ENCODE results near the gene SPAG16.

SPAG16 gene

GRCh38 chr2:214076527-214076926 lies 792.3 kb downstream of the SPAG16 start:
- no peak for DNase-seq
- H3K4me3 ChIP-seq (ENCODE audit: low read depth, low read length), result no peak overlapping the region
- no peaks in the 10 kb centered on the region for H3K9me3 ChIP-seq (ENCODE audit: severe bottlenecking)
- H3K27ac ChIP-seq, result no peak overlapping the region
- no peaks in the 10 kb centered on the region for H3K27me3 ChIP-seq (ENCODE audit: insufficient read depth, low read depth, severe bottlenecking)
- no peaks in the 10 kb centered on the region for H3K36me3 ChIP-seq
- TF ChIP-seq CTCF (IDR thresholded peaks at IDR 0.05; ENCODE audit: low read depth, low read length), result no peak

- H3K9me3 ChIP-seq (ENCODE audit: severe bottlenecking), result no peaks in the 10 kb centered on the region
- no peak for TF ChIP-seq CTCF (IDR thresholded peaks at IDR 0.05; ENCODE audit: low read depth, low read length)
- H3K4me3 ChIP-seq (ENCODE audit: low read depth, low read length), result no peak overlapping the region
- DNase-seq, result no peak
- H3K27me3 ChIP-seq (ENCODE audit: insufficient read depth, low read depth, severe bottlenecking), result no peaks in the 10 kb centered on the region
- no peak overlapping the region for H3K27ac ChIP-seq
- no peaks in the 10 kb centered on the region for H3K36me3 ChIP-seq
Measured at GRCh38 chr2:214077727-214078126, 793.5 kb downstream of the SPAG16 start.

GRCh38 chr2:214079032-214079431 lies 794.8 kb downstream of the SPAG16 start:
- TF ChIP-seq CTCF (IDR thresholded peaks at IDR 0.05; ENCODE audit: low read depth, low read length), result no peak
- no peaks in the 10 kb centered on the region for H3K36me3 ChIP-seq
- DNase-seq, result no peak
- H3K9me3 ChIP-seq (ENCODE audit: severe bottlenecking), result no peaks in the 10 kb centered on the region
- H3K4me3 ChIP-seq (ENCODE audit: low read depth, low read length), result no peak overlapping the region
- H3K27me3 ChIP-seq (ENCODE audit: insufficient read depth, low read depth, severe bottlenecking), result no peaks in the 10 kb centered on the region
- no peak overlapping the region for H3K27ac ChIP-seq

GRCh38 chr2:214088536-214088935 lies 804.3 kb downstream of the SPAG16 start:
- no peak for TF ChIP-seq CTCF (IDR thresholded peaks at IDR 0.05; ENCODE audit: low read depth, low read length)
- H3K27ac ChIP-seq, result no peak overlapping the region

GRCh38 chr2:214096208-214096715 lies 812.0 kb downstream of the SPAG16 start:
- TF ChIP-seq CTCF (IDR thresholded peaks at IDR 0.05; ENCODE audit: low read depth, low read length), result no peak
- no peaks in the 10 kb centered on the region for H3K36me3 ChIP-seq
- H3K27me3 ChIP-seq (ENCODE audit: insufficient read depth, low read depth, severe bottlenecking), result no peaks in the 10 kb centered on the region
- H3K4me3 ChIP-seq (ENCODE audit: low read depth, low read length), result no peak overlapping the region
- no peaks in the 10 kb centered on the region for H3K9me3 ChIP-seq (ENCODE audit: severe bottlenecking)
- H3K27ac ChIP-seq, result no peak overlapping the region
- DNase-seq, result no peak

More at GRCh38 chr2:214088536-214088935, 804.3 kb downstream of the SPAG16 start:
- H3K36me3 ChIP-seq, result no peaks in the 10 kb centered on the region
- no peaks in the 10 kb centered on the region for H3K27me3 ChIP-seq (ENCODE audit: insufficient read depth, low read depth, severe bottlenecking)
- no peak overlapping the region for H3K4me3 ChIP-seq (ENCODE audit: low read depth, low read length)
- H3K9me3 ChIP-seq (ENCODE audit: severe bottlenecking), result no peaks in the 10 kb centered on the region
- DNase-seq, result no peak

- no peak for TF ChIP-seq CTCF (IDR thresholded peaks at IDR 0.05; ENCODE audit: low read depth, low read length)
- Histone ChIP-seq H3K9me3 (ENCODE audit: severe bottlenecking) (no peaks in the 10 kb centered on the region), H3K27ac (no peak overlapping the region), H3K4me3 (ENCODE audit: low read depth, low read length) (no peak overlapping the region), H3K36me3 (no peaks in the 10 kb centered on the region), H3K27me3 (ENCODE audit: insufficient read depth, low read depth, severe bottlenecking) (no peaks in the 10 kb centered on the region)
- no peak for DNase-seq
Measured at GRCh38 chr2:214098811-214099210, 814.5 kb downstream of the SPAG16 start.

All from WERI-Rb-1 (cell line).